ENCODE measurements around the gene ANK2. TPM values are rescaled to one million over a fixed set of nuclear protein-coding genes. Genes with fewer than 3 reads are reported as not detected.

ANK2 gene
- total RNA-seq, 2 donors from 2014 or later: 3.5 to 26.0 TPM

DNA sequence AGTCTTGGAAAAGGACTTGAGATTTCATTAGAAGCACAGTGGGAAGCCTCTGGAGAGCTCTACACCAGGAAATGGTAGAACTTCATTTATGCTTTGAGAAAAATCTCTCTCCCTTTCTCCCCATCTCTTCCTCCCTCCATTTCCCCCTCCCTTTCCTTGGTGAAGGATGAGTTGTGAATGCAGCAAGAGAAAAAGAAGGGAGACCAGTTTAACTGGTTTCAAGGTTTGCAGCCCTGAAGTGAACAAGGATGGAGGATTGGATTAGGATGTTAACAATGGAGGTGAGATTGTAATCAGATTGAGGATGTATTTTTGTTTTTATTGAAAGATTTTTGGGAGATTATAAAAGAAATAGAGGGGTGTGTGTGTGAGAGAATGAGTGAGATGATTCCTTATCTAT, 99.5 kb downstream of the ANK2 start:
- Histone ChIP-seq H3K9me3 (no peaks in the 10 kb centered on the region), H3K36me3 (no peaks in the 10 kb centered on the region), H3K4me3 (no peak overlapping the region), H3K27ac (no peak overlapping the region), H3K4me1 (replicated peaks) (no peaks in the 10 kb centered on the region), H3K27me3 (replicated peaks; ENCODE audit: insufficient read depth) (no peaks in the 10 kb centered on the region)
- no peak for DNase-seq (ENCODE audit: low spot score)
- TF ChIP-seq, protein P1, sequence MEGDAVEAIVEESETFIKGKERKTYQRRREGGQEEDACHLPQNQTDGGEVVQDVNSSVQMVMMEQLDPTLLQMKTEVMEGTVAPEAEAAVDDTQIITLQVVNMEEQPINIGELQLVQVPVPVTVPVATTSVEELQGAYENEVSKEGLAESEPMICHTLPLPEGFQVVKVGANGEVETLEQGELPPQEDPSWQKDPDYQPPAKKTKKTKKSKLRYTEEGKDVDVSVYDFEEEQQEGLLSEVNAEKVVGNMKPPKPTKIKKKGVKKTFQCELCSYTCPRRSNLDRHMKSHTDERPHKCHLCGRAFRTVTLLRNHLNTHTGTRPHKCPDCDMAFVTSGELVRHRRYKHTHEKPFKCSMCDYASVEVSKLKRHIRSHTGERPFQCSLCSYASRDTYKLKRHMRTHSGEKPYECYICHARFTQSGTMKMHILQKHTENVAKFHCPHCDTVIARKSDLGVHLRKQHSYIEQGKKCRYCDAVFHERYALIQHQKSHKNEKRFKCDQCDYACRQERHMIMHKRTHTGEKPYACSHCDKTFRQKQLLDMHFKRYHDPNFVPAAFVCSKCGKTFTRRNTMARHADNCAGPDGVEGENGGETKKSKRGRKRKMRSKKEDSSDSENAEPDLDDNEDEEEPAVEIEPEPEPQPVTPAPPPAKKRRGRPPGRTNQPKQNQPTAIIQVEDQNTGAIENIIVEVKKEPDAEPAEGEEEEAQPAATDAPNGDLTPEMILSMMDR (IDR thresholded peaks at IDR 0.05): no peak
- TF ChIP-seq POLR2AphosphoS5 (IDR thresholded peaks at IDR 0.05): no peak
- TF ChIP-seq POLR2A (IDR thresholded peaks at IDR 0.05): no peak
- intact Hi-C loops (cut with DNase I): no loop called here

DNA sequence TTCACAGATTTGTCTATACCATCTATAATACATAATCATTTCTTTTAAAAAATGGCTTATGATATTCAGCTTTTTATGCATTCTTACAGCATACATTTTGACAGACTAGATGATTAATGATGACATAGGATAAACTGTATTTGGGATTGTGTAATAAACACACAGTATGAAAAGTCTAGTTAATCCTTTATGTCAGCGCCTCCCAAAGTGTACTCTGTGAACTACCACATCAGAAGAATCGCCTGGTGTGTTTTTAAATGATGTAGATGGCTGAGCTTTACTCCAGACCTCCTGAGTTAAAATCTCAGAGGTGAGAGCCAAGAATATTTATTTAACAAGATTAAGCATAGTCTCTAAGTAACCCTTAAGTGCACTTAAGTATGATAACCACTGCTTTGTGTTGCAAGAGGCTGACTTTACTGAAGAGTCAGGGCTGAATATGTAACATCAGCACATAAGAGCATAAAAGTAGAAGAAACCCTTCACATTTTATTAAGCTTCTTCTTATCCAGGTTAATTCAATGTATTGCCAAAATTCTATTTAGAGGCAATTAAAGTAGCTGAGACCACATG, 104.2 kb downstream of the ANK2 start:
- DNase-seq (ENCODE audit: low spot score): no peak
- no peak overlapping the region for H3K27ac ChIP-seq
- TF ChIP-seq, protein P1 (IDR thresholded peaks at IDR 0.05): no peak
- TF ChIP-seq POLR2A (IDR thresholded peaks at IDR 0.05) (no peak), POLR2AphosphoS5 (IDR thresholded peaks at IDR 0.05) (no peak)
- no peak overlapping the region for H3K4me3 ChIP-seq
- H3K4me1 ChIP-seq (replicated peaks): no peaks in the 10 kb centered on the region
- WGBS: 90% methylated on average over 2 of the region's 2 CpGs
- no peaks in the 10 kb centered on the region for H3K36me3 ChIP-seq
- intact Hi-C loops (cut with DNase I): no loop called here
- no peaks in the 10 kb centered on the region for H3K9me3 ChIP-seq
- H3K27me3 ChIP-seq (replicated peaks; ENCODE audit: insufficient read depth): no peaks in the 10 kb centered on the region

DNA sequence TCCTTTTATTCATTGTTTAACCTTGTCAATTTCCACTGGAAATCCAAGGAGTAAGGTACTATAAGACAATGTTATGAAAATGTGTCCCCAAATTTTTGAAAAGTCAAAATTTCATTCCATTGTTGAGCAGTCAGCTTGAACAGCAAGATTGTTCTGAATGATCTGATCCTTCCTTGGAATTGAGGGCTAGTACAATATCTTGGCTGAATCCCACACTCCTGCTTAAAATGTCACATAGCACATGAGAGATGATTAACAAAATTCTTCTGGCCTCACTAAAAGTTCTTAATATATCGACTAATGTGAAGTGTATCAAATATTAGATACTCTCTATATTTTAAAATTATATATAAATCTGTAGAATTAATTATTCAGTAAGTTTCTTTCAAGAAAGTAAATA, 104.8 kb downstream of the ANK2 start:
- intact Hi-C loops (cut with DNase I): no loop called here
- no peak for TF ChIP-seq POLR2AphosphoS5 (IDR thresholded peaks at IDR 0.05)
- TF ChIP-seq POLR2A (IDR thresholded peaks at IDR 0.05): no peak
- TF ChIP-seq, protein P1 (IDR thresholded peaks at IDR 0.05): no peak
- WGBS: 97% methylated on average over 1 of the region's 1 CpG
- DNase-seq (ENCODE audit: low spot score): no peak
- Histone ChIP-seq H3K9me3 (no peaks in the 10 kb centered on the region), H3K27me3 (replicated peaks; ENCODE audit: insufficient read depth) (no peaks in the 10 kb centered on the region), H3K27ac (no peak overlapping the region), H3K36me3 (no peaks in the 10 kb centered on the region), H3K4me1 (replicated peaks) (no peaks in the 10 kb centered on the region), H3K4me3 (no peak overlapping the region)

DNA sequence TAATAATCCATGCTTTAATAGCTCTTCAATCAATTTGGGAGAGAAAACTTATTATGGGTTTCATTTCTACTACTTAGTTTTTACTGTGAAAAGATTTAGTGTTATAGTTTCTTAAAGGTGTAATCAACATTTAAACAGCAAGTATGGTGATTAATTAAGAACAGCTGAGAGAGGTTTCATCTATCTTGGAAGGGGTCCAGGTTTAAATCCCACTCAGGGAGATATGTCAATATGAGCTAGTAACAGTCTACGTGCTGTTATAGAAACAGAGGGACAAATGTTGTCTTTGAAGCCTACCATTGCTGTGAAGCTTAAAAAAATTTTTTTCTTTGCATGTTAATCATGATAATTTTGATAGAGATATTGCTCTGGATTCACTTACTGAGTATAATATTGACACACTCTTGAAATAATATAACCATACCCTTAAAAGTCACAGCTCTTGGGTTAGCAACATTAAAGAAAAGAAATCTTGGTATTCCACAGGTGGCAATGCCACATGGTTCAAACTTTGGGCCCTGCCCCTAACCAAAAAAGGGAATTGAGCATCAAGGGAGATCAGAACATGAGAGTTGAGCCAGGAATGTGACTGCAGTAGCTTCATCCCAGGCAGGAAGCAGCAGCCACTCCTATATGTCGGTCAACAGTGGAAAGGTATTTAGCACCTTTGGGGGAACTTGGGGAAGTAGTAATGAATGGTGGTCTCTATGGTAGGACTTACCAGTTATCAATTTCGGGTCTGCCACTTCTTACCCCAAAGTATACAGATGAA, 107.8 kb downstream of the ANK2 start:
- 31% methylated on average over 3 of the region's 3 CpGs for WGBS
- H3K4me1 ChIP-seq (replicated peaks): no peaks in the 10 kb centered on the region
- no peak overlapping the region for H3K4me3 ChIP-seq
- H3K9me3 ChIP-seq: no peaks in the 10 kb centered on the region
- H3K27me3 ChIP-seq (replicated peaks; ENCODE audit: insufficient read depth): no peaks in the 10 kb centered on the region
- no peak for DNase-seq (ENCODE audit: low spot score)
- no peaks in the 10 kb centered on the region for H3K36me3 ChIP-seq
- TF ChIP-seq, protein P1 (IDR thresholded peaks at IDR 0.05): no peak
- no peak for TF ChIP-seq POLR2A (IDR thresholded peaks at IDR 0.05)
- no peak for TF ChIP-seq POLR2AphosphoS5 (IDR thresholded peaks at IDR 0.05)
- intact Hi-C loops (cut with DNase I): no loop called here
- no peak overlapping the region for H3K27ac ChIP-seq
